Neuronal stem cell (in vitro differentiated cells): ENCODE measurements around the gene ACSL6.
A peak's percentile ranks its signal among the peaks of the same experiment; 100 is the strongest.

Experiments
- DNase-seq: peaks from one replicate; pipeline ENCODE4 v3.0.0-alpha.2; 2013; ENCODE audit warnings: low spot score
- H2AFZ ChIP-seq: one replicate; pipeline ENCODE4 v1.6.1; 2013; ENCODE audit warnings: mild to moderate bottlenecking, low read length, inconsistent platforms
- H2AK5ac ChIP-seq: 2 replicates; pipeline ENCODE4 v1.6.1; 2013; ENCODE audit warnings: low read depth, mild to moderate bottlenecking, inconsistent platforms, low read length, moderate library complexity, mixed read lengths
- H2BK120ac ChIP-seq: 2 replicates; pipeline ENCODE4 v1.6.1; 2013; ENCODE audit warnings: low read depth, mild to moderate bottlenecking, inconsistent platforms, low read length, moderate library complexity, mixed read lengths
- H2BK12ac ChIP-seq: one replicate; pipeline ENCODE4 v1.6.1; 2013; ENCODE audit warnings: low read length, inconsistent platforms
- H2BK15ac ChIP-seq: 2 replicates; pipeline ENCODE4 v1.6.1; 2013; ENCODE audit warnings: mild to moderate bottlenecking, low read length, inconsistent platforms, mixed read lengths
- H2BK5ac ChIP-seq: one replicate; pipeline ENCODE4 v1.6.1; 2013; ENCODE audit warnings: inconsistent platforms, mild to moderate bottlenecking, low read length, moderate library complexity
- H3K14ac ChIP-seq: one replicate; pipeline ENCODE4 v1.6.1; 2013; ENCODE audit warnings: low read length, inconsistent platforms
- H3K18ac ChIP-seq: 2 replicates; pipeline ENCODE4 v1.6.1; 2013; ENCODE audit warnings: low read length, inconsistent platforms
- H3K23ac ChIP-seq: 2 replicates; pipeline ENCODE4 v1.6.1; 2013; ENCODE audit warnings: low read depth, mild to moderate bottlenecking, mixed read lengths, low read length, inconsistent platforms; ENCODE audit not compliant: poor library complexity
- H3K27ac ChIP-seq: replicated peaks from 3 replicates; pipeline ENCODE4 v1.5.1; 2013; ENCODE audit warnings: low read length, inconsistent platforms
- H3K27me3 ChIP-seq, 3 experiments: 2 replicates each; pipeline ENCODE4 v1.6.1; 2013; ENCODE audit warnings: low read length in 3 of 3, mild to moderate bottlenecking in 2 of 3, inconsistent platforms in 1 of 3, low read depth in 1 of 3, mixed read lengths in 1 of 3, moderate library complexity in 1 of 3; ENCODE audit not compliant: control insufficient read depth in 3 of 3, insufficient read depth in 3 of 3
- H3K36me3 ChIP-seq, 2 donors: replicated peaks in 1 of 2; 2 replicates each; pipeline ENCODE4 v1.6.1; 2013; ENCODE audit warnings: low read length in 2 of 2; ENCODE audit not compliant: control insufficient read depth in 2 of 2, insufficient read depth in 2 of 2
- H3K4ac ChIP-seq: 2 replicates; pipeline ENCODE4 v1.6.1; 2013; ENCODE audit warnings: inconsistent platforms, mild to moderate bottlenecking, low read length, moderate library complexity
- H3K4me1 ChIP-seq, 2 donors: 1 replicate in 1 of 2; 2 replicates in 1 of 2; pipeline ENCODE4 v1.6.1; 2013; ENCODE audit warnings: low read length in 2 of 2, low read depth in 1 of 2; ENCODE audit not compliant: control insufficient read depth in 2 of 2, insufficient read depth in 1 of 2
- H3K4me2 ChIP-seq: one replicate; pipeline ENCODE4 v1.6.1; 2013; ENCODE audit warnings: mild to moderate bottlenecking, low read length, inconsistent platforms; ENCODE audit not compliant: insufficient read depth, poor library complexity, severe bottlenecking
- H3K4me3 ChIP-seq, 2 donors: 2 replicates each; pipeline ENCODE4 v1.5.1; 2013; ENCODE audit warnings: low read length in 2 of 2, mild to moderate bottlenecking in 2 of 2, inconsistent platforms in 1 of 2, moderate library complexity in 1 of 2
- H3K79me1 ChIP-seq: one replicate; pipeline ENCODE4 v1.6.1; 2013; ENCODE audit warnings: low read depth, mild to moderate bottlenecking, inconsistent platforms, low read length, moderate library complexity
- H3K9ac ChIP-seq: one replicate; pipeline ENCODE4 v1.6.1; 2013; ENCODE audit warnings: mild to moderate bottlenecking, low read depth, low read length, inconsistent platforms; ENCODE audit not compliant: poor library complexity
- H3K9me3 ChIP-seq, 2 donors: replicated peaks in 1 of 2; 2 replicates each; pipeline versions ENCODE3 to v1.6.1; 2013; ENCODE audit warnings: low read length in 2 of 2, mild to moderate bottlenecking in 2 of 2, inconsistent platforms in 1 of 2, low read depth in 1 of 2, mixed read lengths in 1 of 2, moderate library complexity in 1 of 2; ENCODE audit not compliant: control insufficient read depth in 2 of 2, insufficient read depth in 1 of 2
- H4K8ac ChIP-seq: one replicate; pipeline ENCODE4 v1.6.1; 2013; ENCODE audit warnings: low read depth, mild to moderate bottlenecking, inconsistent platforms, low read length, moderate library complexity
- H4K91ac ChIP-seq: one replicate; pipeline ENCODE4 v1.6.1; 2013; ENCODE audit warnings: low read length, low read depth, mild to moderate bottlenecking, inconsistent platforms; ENCODE audit not compliant: poor library complexity
- WGBS, 2 donors: extraction: QIAGEN DNeasy Blood & Tissue Kit; methylation state at CpG; one replicate each; pipeline ENCODE4 v1.1.7; 2013; ENCODE audit warnings: missing lambda C conversion rate in 2 of 2, mixed read lengths in 1 of 2; ENCODE audit not compliant: insufficient read length in 2 of 2, insufficient replicate concordance in 1 of 2; ENCODE audit errors: extremely low coverage in 2 of 2; 5-methylcytosine and 5-hydroxymethylcytosine counted together

The ACSL6 gene

DNA sequence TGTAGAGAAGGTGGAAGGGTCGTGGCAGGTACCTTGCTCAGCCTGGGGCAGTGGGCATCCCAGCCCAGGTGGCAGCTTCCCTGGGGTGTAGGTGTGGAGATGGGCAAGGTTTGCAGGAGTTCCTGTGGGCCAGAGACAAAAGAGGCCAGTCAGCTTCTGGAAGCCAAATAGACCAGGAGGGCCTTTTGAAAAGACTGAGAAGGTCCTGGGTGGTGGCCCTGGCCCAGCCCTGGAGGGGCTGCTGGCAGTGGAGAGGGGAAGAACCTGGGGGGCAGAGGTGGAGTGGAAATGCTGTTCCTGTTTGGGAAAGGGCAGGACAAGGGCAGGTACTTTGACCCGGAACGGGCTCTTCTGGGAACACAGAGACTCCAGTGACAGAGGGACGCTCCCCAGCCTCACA, 42.0 kb upstream of the ACSL6 start:
- H2AFZ ChIP-seq, result no peak overlapping the region
- no peak overlapping the region for H3K23ac ChIP-seq
- no peaks in the 10 kb centered on the region for H3K27me3 ChIP-seq
- H3K18ac ChIP-seq, result no peak overlapping the region
- no peak overlapping the region for H4K8ac ChIP-seq
- no peak overlapping the region for H3K4me2 ChIP-seq
- H3K27ac ChIP-seq, result no peak overlapping the region
- H3K79me1 ChIP-seq, result no peaks in the 10 kb centered on the region
- H2BK5ac ChIP-seq, result no peak overlapping the region
- no peak overlapping the region for H2BK15ac ChIP-seq
- H3K4me1 ChIP-seq, result no peaks in the 10 kb centered on the region
- H3K36me3 ChIP-seq, result no peaks in the 10 kb centered on the region
- no peak overlapping the region for H2BK12ac ChIP-seq
- H3K9me3 ChIP-seq, result no peaks in the 10 kb centered on the region
- no CpG with 5 or more reads among the region's 4 CpGs for WGBS, 2 donors
- H2BK120ac ChIP-seq, result no peak overlapping the region
- no peak overlapping the region for H3K4me3 ChIP-seq
- H3K4ac ChIP-seq, result no peak overlapping the region
- no peak overlapping the region for H4K91ac ChIP-seq
- no peak overlapping the region for H3K14ac ChIP-seq
- no peak for DNase-seq
- no peak overlapping the region for H2AK5ac ChIP-seq
- H3K9ac ChIP-seq, result no peak overlapping the region

DNA sequence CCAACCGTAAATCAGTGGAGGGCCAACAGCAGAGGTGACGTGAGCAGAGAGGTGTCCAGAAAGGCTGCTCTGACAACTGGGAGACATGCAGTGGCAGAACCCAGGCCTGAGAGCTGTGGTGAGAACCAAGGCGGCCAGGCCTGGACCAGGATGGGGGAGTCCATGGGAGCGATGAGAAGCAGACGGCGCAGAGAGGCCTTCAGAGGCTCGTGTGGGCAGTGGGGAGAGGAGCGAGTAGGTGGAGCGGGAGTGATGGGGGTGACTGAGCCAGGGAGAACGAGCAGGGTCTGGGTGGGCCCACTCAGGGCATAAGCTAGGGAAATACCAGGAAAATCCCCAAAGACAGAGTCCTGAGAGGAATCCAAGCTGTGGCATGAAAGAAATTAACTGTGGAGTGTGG, 41.1 kb upstream of the ACSL6 start:
- no peak overlapping the region for H2BK15ac ChIP-seq
- WGBS, 2 donors, result no CpG with 5 or more reads among the region's 10 CpGs
- no peak overlapping the region for H2BK12ac ChIP-seq
- DNase-seq, result no peak
- no peak overlapping the region for H3K23ac ChIP-seq
- H3K9ac ChIP-seq, result no peak overlapping the region
- H4K8ac ChIP-seq, result no peak overlapping the region
- H3K27me3 ChIP-seq, result no peaks in the 10 kb centered on the region
- no peak overlapping the region for H2AK5ac ChIP-seq
- H3K36me3 ChIP-seq, result no peaks in the 10 kb centered on the region
- no peaks in the 10 kb centered on the region for H3K9me3 ChIP-seq
- no peak overlapping the region for H2AFZ ChIP-seq
- H3K4me3 ChIP-seq, result no peak overlapping the region
- peak overlapping the region; percentile 70 for H3K18ac ChIP-seq
- H3K27ac ChIP-seq, result no peak overlapping the region
- no peaks in the 10 kb centered on the region for H3K79me1 ChIP-seq
- no peaks in the 10 kb centered on the region for H3K4me1 ChIP-seq
- H2BK5ac ChIP-seq, result no peak overlapping the region
- no peak overlapping the region for H3K4ac ChIP-seq
- H4K91ac ChIP-seq, result no peak overlapping the region
- no peak overlapping the region for H3K14ac ChIP-seq
- H2BK120ac ChIP-seq, result peak overlapping the region; percentile 38
- no peak overlapping the region for H3K4me2 ChIP-seq

GRCh38 chr5:132050661-132051552, 39.4 kb upstream of the ACSL6 start:
- H3K27me3 ChIP-seq, result no peaks in the 10 kb centered on the region

GRCh38 chr5:132050136-132050535, 38.7 kb upstream of the ACSL6 start:
- Histone ChIP-seq H3K4ac (no peak overlapping the region), H3K36me3 (no peaks in the 10 kb centered on the region), H3K27ac (no peak overlapping the region), H2BK15ac (no peak overlapping the region), H3K9me3 (no peaks in the 10 kb centered on the region), H3K14ac (no peak overlapping the region), H3K4me2 (no peak overlapping the region), H3K4me3 (peak overlapping the region in 1 of 2 donors; percentile 53), H2AFZ (no peak overlapping the region), H3K23ac (no peak overlapping the region), H3K27me3 (no peaks in the 10 kb centered on the region), H3K4me1 (no peaks in the 10 kb centered on the region), H2BK12ac (no peak overlapping the region), H3K79me1 (no peaks in the 10 kb centered on the region), H3K18ac (no peak overlapping the region), H4K8ac (no peak overlapping the region), H2AK5ac (no peak overlapping the region), H2BK120ac (no peak overlapping the region), H2BK5ac (no peak overlapping the region), H3K9ac (no peak overlapping the region), H4K91ac (no peak overlapping the region)
- WGBS, 2 donors, result no CpG with 5 or more reads among the region's 5 CpGs
- DNase-seq, result no peak

More at GRCh38 chr5:132050661-132051552, 39.4 kb upstream of the ACSL6 start:
- no peaks in the 10 kb centered on the region for H3K9me3 ChIP-seq
- H3K4ac ChIP-seq, result no peak overlapping the region
- no peak overlapping the region for H3K23ac ChIP-seq
- no peaks in the 10 kb centered on the region for H3K36me3 ChIP-seq
- H3K4me3 ChIP-seq, result no peak overlapping the region
- no peak overlapping the region for H2BK5ac ChIP-seq
- no peak overlapping the region for H2BK120ac ChIP-seq
- no CpG with 5 or more reads among the region's 9 CpGs for WGBS, 2 donors
- H3K4me1 ChIP-seq, result no peaks in the 10 kb centered on the region
- no peak overlapping the region for H3K14ac ChIP-seq
- H3K4me2 ChIP-seq, result no peak overlapping the region
- no peak overlapping the region for H3K27ac ChIP-seq
- no peak overlapping the region for H3K18ac ChIP-seq
- no peak overlapping the region for H2AFZ ChIP-seq
- no peak for DNase-seq
- no peak overlapping the region for H4K91ac ChIP-seq
- H3K9ac ChIP-seq, result no peak overlapping the region
- H2BK15ac ChIP-seq, result no peak overlapping the region
- no peak overlapping the region for H4K8ac ChIP-seq
- H3K79me1 ChIP-seq, result no peaks in the 10 kb centered on the region
- no peak overlapping the region for H2AK5ac ChIP-seq
- H2BK12ac ChIP-seq, result no peak overlapping the region
